ENCODE data around the gene BCOR. TPM values are rescaled to one million over a fixed set of nuclear protein-coding genes. Genes with fewer than 3 reads are reported as not detected.

BCOR gene
- total RNA-seq, 4 donors from 2014 or later = 23.8 to 37.5 (median 31.1) TPM

DNA sequence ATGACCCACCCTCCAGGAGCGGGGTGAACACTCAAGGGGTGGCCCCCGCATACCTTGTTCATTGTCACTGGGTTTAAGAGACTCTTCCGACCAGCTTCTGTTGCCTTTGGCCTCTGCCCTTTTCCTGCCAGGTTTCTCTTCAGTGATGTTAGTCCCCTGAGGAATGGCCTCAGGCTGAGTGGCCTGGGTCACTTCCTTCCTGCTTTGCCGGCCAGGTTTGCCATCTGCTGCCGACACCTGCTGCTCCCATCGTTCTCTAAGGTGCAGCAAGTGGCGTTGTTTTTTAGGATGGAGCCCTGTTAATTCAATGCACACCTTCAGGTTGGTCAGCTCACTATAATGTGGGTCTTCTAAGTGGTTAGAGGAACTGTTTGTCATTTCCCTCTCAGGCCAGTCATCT is 34.2 kb downstream of the BCOR start:
- no peak for TF ChIP-seq CTCF (IDR thresholded peaks at IDR 0.05)
- intact Hi-C loops (cut with DNase I; ENCODE audit: low total_unique reads) = no loop called here
- H3K4me3 ChIP-seq (ENCODE audit: low read depth, poor library complexity, severe bottlenecking) = no peak overlapping the region
- peak in 1 of 2 donors; percentile 40 for DNase-seq (ENCODE audit: low spot score in 2 of 2)
- 68 to 75% methylated on average over 6 to 7 of the region's 7 CpGs for WGBS, 2 donors

DNA sequence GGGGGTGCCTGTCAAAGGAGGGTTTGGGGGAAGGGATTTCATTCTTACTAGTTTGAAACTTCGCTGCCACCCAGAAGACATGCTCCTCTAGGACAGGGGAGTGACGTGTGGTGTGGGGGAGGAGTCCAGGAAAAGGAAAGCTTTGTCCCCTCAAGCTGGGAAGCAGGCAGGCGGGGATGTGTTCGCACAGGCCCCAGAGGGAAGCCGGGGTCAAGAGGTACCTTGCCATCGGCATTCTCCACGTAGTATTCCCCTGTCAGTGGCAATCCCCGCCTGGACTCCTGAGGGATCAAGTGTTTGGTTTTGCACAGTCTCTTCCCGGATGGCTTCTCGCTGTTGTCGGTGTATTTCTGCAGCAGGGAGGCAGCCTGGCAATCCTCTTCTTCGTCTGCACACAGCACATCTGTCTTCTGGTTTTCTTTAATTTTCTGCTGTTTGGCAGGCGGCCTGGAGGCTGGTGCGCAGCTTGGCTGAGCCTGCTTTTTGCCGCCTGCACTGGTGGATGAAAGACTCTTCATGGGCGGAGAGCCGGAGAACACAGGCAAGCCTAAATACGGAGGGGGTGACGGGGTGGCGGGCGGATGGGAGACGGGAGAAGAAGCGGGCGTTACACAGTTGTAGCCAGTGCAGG is 35.1 kb downstream of the BCOR start:
- intact Hi-C loops (cut with DNase I; ENCODE audit: low total_unique reads) = no loop called here
- peak in 1 of 2 donors; percentile 73 for DNase-seq (ENCODE audit: low spot score in 2 of 2)
- H3K4me3 ChIP-seq (ENCODE audit: low read depth, poor library complexity, severe bottlenecking) = no peak overlapping the region
- no peak for TF ChIP-seq CTCF (IDR thresholded peaks at IDR 0.05)
- no peak for TF ChIP-seq POLR2A (IDR thresholded peaks at IDR 0.05)
- WGBS, 2 donors = 57 to 60% methylated on average over 23 to 24 of the region's 24 CpGs

DNA sequence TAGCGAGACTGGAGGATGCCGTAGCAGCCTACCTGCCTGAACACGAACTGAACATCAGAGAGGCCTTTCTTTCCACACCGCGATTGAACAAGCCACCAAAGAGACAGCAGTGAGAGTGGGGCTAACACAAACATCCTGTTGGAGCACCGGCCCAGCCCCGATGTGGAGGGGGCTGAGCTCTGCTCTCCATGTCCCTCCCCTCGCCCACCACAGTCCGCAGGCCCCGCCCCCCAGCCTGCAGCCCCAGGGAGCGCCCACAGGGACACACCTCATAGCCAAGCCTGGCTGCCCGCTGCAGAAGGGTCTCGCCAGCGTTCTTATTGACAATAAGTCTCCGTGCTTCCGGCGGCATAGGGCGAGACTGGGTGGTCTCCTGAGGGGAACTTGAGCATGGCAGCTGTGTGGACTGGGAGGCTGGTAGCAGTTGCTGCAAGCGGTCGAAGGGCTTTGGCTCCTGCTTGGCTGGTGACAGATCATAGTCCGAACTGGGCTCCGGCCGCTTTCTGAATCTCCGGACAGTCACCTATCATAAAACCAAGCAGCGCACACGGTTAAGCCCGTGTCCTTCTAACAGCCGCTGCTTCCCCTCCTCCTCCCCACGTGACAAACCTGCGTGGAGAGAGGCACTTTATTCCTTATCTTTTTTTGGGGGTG is 35.8 kb downstream of the BCOR start:
- WGBS, 2 donors = 59 to 64% methylated on average over 29 to 30 of the region's 30 CpGs
- intact Hi-C loops (cut with DNase I; ENCODE audit: low total_unique reads) = no loop called here
- H3K4me3 ChIP-seq (ENCODE audit: low read depth, poor library complexity, severe bottlenecking) = no peak overlapping the region
- peak in 1 of 2 donors; percentile 77 for DNase-seq (ENCODE audit: low spot score in 2 of 2)
- no peak for TF ChIP-seq CTCF (IDR thresholded peaks at IDR 0.05)
- TF ChIP-seq POLR2A (IDR thresholded peaks at IDR 0.05) = no peak

DNA sequence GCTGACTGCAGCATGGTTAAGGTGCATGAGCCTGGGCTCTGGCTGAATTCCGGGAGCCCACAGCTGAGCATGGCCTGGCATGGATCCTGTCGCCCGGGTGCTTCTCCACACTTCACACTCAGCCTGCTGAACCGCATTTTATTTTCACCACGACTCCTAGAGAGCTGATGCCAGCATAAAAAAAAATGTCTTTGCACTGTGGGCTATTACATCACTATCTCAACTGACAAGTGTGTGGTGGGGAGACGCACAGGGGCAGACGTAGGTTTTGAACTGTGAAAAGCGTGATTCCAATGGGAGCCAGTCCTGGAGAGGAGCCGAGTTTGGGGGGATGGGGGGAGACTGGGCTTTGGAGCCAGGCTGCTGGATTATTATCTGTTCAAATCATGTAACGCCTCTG is 36.8 kb downstream of the BCOR start:
- intact Hi-C loops (cut with DNase I; ENCODE audit: low total_unique reads) = no loop called here
- no peak overlapping the region for H3K4me3 ChIP-seq (ENCODE audit: low read depth, poor library complexity, severe bottlenecking)
- TF ChIP-seq POLR2A (IDR thresholded peaks at IDR 0.05) = no peak
- WGBS, 2 donors = 81 to 84% methylated on average over 10 of the region's 10 CpGs
- peak in 1 of 2 donors; percentile 50 for DNase-seq (ENCODE audit: low spot score in 2 of 2)

DNA sequence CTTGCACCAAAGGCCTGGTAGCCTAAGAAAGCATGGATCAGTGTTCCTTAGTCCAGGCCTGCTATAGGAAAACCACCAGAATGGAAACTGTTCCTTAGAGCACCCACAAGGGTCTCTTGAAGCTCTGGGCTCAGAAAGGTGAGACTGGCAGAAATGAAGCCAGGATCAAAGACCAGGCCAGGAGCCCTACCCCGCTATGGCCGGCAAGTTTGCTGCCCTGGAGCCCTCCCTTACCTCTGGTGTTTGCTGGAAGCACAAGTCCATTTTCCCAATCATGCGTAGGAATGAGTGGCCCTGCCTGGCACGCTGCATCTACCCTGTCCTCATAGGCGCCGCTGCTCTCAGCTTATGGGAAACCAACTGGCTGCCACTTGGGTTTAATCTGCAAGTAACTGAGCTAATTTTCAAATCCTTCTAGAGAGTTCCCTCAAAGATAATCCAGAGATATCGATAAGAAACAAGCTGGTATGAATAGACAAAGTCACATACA is 37.4 kb downstream of the BCOR start:
- peak in 1 of 2 donors; percentile 64 for DNase-seq (ENCODE audit: low spot score in 2 of 2)
- TF ChIP-seq CTCF (IDR thresholded peaks at IDR 0.05) (no peak), POLR2A (IDR thresholded peaks at IDR 0.05) (no peak)
- no peak overlapping the region for H3K4me3 ChIP-seq (ENCODE audit: low read depth, poor library complexity, severe bottlenecking)
- intact Hi-C loops (cut with DNase I; ENCODE audit: low total_unique reads) = no loop called here
- 83 to 94% methylated on average over 7 of the region's 7 CpGs for WGBS, 2 donors

DNA sequence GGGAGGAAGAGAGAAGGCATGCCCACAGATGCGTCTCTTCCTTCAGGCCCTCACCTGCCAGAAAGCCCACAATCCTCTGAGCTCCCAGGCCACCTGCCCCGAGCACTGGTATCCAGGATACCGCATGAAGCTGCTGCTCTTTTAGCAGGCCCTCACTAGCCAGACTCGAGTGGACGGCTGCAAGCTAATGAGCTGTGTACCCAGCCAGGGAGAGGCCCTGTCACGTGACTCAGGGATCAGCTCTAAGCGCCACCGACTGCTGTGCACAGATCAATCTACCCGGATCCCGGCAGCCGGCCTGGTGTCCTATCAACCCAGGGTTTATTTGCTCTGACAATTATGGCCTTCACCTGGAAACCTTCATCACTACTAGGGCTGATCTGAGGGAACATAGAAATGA is 39.0 kb downstream of the BCOR start:
- DNase-seq (ENCODE audit: low spot score in 2 of 2) = peak in 1 of 2 donors; percentile 81
- WGBS, 2 donors = 83 to 100% methylated on average over 1 to 11 of the region's 11 CpGs
- no peak for TF ChIP-seq POLR2A (IDR thresholded peaks at IDR 0.05)
- TF ChIP-seq CTCF (IDR thresholded peaks at IDR 0.05) = no peak
- intact Hi-C loops (cut with DNase I; ENCODE audit: low total_unique reads) = no loop called here
- no peak overlapping the region for H3K4me3 ChIP-seq (ENCODE audit: low read depth, poor library complexity, severe bottlenecking)
